MM.1S (cell line): ENCODE measurements around the gene SLC11A1.

ENCODE experiments used
- DNase-seq: peaks from one replicate; pipeline ENCODE4 v3.0.0-alpha.2; 2015
- H2AFZ ChIP-seq: fragments of 300-600 bp; sonication (generic); 2 replicates; pipeline ENCODE4 v1.6.0; 2016; ENCODE audit warnings: antibody characterized with exemption, low read length
- H3F3A ChIP-seq: fragments of 300-600 bp; sonication (generic); 2 replicates; pipeline ENCODE4 v1.6.1; 2016; ENCODE audit warnings: mild to moderate bottlenecking, antibody characterized with exemption, low read length, moderate library complexity, mixed read lengths; ENCODE audit not compliant: insufficient read depth
- H3K27ac ChIP-seq: fragments of 300-600 bp; sonication (generic); 2 replicates; pipeline ENCODE4 v1.5.1; 2016; ENCODE audit warnings: mild to moderate bottlenecking, low read length
- H3K27me3 ChIP-seq: fragments of 300-600 bp; sonication (generic); replicated peaks from 2 replicates; pipeline ENCODE4 v1.6.0; 2016; ENCODE audit warnings: low read length; ENCODE audit not compliant: insufficient read depth
- H3K36me3 ChIP-seq: fragments of 300-600 bp; sonication (generic); replicated peaks from 2 replicates; pipeline ENCODE4 v1.6.1; 2016; ENCODE audit warnings: mild to moderate bottlenecking, low read length, mixed read lengths; ENCODE audit not compliant: insufficient read depth
- H3K4me1 ChIP-seq: fragments of 300-600 bp; sonication (generic); 2 replicates; pipeline ENCODE4 v1.6.1; 2016; ENCODE audit warnings: low read length, mixed read lengths
- H3K4me2 ChIP-seq: fragments of 300-600 bp; sonication (generic); 2 replicates; pipeline ENCODE4 v1.6.0; 2016; ENCODE audit warnings: low read depth, low read length
- H3K4me3 ChIP-seq: fragments of 300-600 bp; sonication (generic); 2 replicates; pipeline ENCODE4 v1.5.1; 2016; ENCODE audit warnings: low read length, mixed read lengths
- H3K79me2 ChIP-seq: fragments of 300-600 bp; sonication (generic); 2 replicates; pipeline ENCODE4 v1.6.1; 2016; ENCODE audit warnings: mixed run types, low read length, mixed read lengths
- H3K9ac ChIP-seq: fragments of 300-600 bp; sonication (generic); 2 replicates; pipeline ENCODE4 v1.6.1; 2016; ENCODE audit warnings: low read length, mixed read lengths
- H3K9me2 ChIP-seq: fragments of 300-600 bp; sonication (generic); replicated peaks from 2 replicates; pipeline ENCODE4 v1.6.1; 2016; ENCODE audit warnings: mild to moderate bottlenecking, low read length, mixed read lengths; ENCODE audit not compliant: insufficient read depth
- H3K9me3 ChIP-seq: fragments of 300-600 bp; sonication (generic); replicated peaks from 2 replicates; pipeline ENCODE4 v1.6.1; 2016; ENCODE audit warnings: mild to moderate bottlenecking, low read length, mixed read lengths; ENCODE audit not compliant: insufficient read depth
- H4K20me1 ChIP-seq: fragments of 300-600 bp; sonication (generic); 2 replicates; pipeline ENCODE4 v1.6.1; 2016; ENCODE audit warnings: mild to moderate bottlenecking, low read length, moderate library complexity, mixed read lengths; ENCODE audit not compliant: insufficient read depth
- EZH2 ChIP-seq: fragments of 300-600 bp; sonication (generic); optimal IDR thresholded peaks from 2 replicates; pipeline ENCODE3; 2017; ENCODE audit warnings: low read depth, mild to moderate bottlenecking, antibody characterized with exemption, low read length, mixed read lengths
- EZH2phosphoT487 ChIP-seq: fragments of 300-600 bp; sonication (generic); IDR thresholded peaks from 2 replicates; pipeline ENCODE4 v1.6.1; 2018; ENCODE audit warnings: antibody characterized with exemption, low read length
- TF ChIP-seq, protein P1 (sequence below): fragments of 300-600 bp; sonication (generic); IDR thresholded peaks from 2 replicates; pipeline ENCODE4 v1.5.1; 2016; ENCODE audit warnings: antibody characterized with exemption, low read length, mixed read lengths

The SLC11A1 gene, protein sequence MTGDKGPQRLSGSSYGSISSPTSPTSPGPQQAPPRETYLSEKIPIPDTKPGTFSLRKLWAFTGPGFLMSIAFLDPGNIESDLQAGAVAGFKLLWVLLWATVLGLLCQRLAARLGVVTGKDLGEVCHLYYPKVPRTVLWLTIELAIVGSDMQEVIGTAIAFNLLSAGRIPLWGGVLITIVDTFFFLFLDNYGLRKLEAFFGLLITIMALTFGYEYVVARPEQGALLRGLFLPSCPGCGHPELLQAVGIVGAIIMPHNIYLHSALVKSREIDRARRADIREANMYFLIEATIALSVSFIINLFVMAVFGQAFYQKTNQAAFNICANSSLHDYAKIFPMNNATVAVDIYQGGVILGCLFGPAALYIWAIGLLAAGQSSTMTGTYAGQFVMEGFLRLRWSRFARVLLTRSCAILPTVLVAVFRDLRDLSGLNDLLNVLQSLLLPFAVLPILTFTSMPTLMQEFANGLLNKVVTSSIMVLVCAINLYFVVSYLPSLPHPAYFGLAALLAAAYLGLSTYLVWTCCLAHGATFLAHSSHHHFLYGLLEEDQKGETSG

DNA sequence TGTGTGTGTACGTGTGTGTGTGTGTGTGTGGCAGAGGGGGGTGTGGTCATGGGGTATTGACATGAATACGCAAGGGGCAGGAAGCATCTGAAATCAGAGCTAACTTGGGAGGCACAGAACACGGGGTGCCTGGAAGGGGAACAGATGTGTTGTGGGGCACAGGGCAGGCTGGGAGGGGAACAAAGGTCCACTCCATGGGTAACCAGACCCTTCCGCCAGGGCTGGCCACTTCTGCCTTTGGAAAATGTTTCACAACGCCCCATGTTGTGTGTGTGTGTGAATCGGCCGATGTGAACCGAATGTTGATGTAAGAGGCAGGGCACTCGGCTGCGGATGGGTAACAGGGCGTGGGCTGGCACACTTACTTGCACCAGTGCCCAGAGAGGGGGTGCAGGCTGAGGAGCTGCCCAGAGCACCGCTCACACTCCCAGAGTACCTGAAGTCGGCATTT is at the start of gene SLC11A1:
SLC11A1 (plus strand) TSS at position 358 of the 451 bp plus-strand sequence. CDS start 96 bp downstream, outside the sequence.
- H2AFZ ChIP-seq = no peak within 1 kb of the TSS
- no peaks in the 10 kb centered on the region for H3K9me3 ChIP-seq
- H4K20me1 ChIP-seq = no peaks in the 10 kb centered on the region
- peaks cover 7% of the 10 kb centered on the region; the same call in 1 of the 2 replicates for H3K27me3 ChIP-seq
- no peak within 1 kb of the TSS for H3K9ac ChIP-seq
- DNase-seq = no peak
- H3K4me3 ChIP-seq = no peak within 1 kb of the TSS
- H3K79me2 ChIP-seq = no peaks in the 10 kb centered on the region
- TF ChIP-seq, protein P1, sequence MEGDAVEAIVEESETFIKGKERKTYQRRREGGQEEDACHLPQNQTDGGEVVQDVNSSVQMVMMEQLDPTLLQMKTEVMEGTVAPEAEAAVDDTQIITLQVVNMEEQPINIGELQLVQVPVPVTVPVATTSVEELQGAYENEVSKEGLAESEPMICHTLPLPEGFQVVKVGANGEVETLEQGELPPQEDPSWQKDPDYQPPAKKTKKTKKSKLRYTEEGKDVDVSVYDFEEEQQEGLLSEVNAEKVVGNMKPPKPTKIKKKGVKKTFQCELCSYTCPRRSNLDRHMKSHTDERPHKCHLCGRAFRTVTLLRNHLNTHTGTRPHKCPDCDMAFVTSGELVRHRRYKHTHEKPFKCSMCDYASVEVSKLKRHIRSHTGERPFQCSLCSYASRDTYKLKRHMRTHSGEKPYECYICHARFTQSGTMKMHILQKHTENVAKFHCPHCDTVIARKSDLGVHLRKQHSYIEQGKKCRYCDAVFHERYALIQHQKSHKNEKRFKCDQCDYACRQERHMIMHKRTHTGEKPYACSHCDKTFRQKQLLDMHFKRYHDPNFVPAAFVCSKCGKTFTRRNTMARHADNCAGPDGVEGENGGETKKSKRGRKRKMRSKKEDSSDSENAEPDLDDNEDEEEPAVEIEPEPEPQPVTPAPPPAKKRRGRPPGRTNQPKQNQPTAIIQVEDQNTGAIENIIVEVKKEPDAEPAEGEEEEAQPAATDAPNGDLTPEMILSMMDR = no peak
- TF ChIP-seq EZH2 (no peak), EZH2phosphoT487 (no peak)
- no peaks in the 10 kb centered on the region for H3K36me3 ChIP-seq
- H3F3A ChIP-seq = no peaks in the 10 kb centered on the region
- no peaks in the 10 kb centered on the region for H3K9me2 ChIP-seq
- no peak within 1 kb of the TSS for H3K4me2 ChIP-seq
- H3K4me1 ChIP-seq = no peaks in the 10 kb centered on the region
- H3K27ac ChIP-seq = no peak within 1 kb of the TSS

DNA sequence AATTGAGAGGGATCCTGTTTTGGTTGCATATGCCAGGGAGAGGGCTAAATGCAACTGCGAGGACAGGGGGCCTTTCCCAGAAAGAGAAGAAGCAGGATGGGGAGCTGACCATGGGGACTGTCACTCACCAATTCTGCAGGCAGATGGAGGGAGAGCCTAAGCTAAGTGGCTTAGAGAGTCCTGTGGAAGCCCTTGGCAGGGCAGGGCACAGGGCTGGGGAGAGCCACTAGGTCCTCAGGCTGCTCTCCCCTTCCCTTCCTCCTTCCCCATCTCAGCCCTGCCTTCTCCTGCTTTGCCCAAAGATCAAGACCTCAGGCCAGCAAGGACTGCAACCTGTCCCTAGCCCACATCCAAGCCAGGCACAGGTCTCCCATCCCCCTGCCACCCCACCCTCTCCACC is 49.8 kb upstream of the SLC11A1 start:
- Histone ChIP-seq H4K20me1 (no peaks in the 10 kb centered on the region), H3K9me2 (no peaks in the 10 kb centered on the region), H3K27me3 (no peaks in the 10 kb centered on the region), H2AFZ (no peak overlapping the region), H3K9me3 (no peaks in the 10 kb centered on the region; the same call in 1 of the 2 replicates), H3K4me1 (0 out of 2 replicates have a peak, but pooled peaks cover 15% of the 10 kb centered on the region), H3K27ac (no peak overlapping the region), H3K9ac (no peak overlapping the region), H3K4me2 (no peak overlapping the region), H3K79me2 (no peaks in the 10 kb centered on the region), H3K36me3 (no peaks in the 10 kb centered on the region), H3K4me3 (no peak overlapping the region), H3F3A (no peaks in the 10 kb centered on the region)
- no peak for TF ChIP-seq EZH2
- TF ChIP-seq, protein P1 = no peak
- TF ChIP-seq EZH2phosphoT487 = no peak
- DNase-seq = no peak

GRCh38 chr2:218332920-218333645 is 49.0 kb upstream of the SLC11A1 start:
- Histone ChIP-seq H3K36me3 (no peaks in the 10 kb centered on the region), H2AFZ (peak overlapping the region; percentile 78), H3F3A (no peaks in the 10 kb centered on the region), H4K20me1 (no peaks in the 10 kb centered on the region), H3K4me2 (peak overlapping the region; percentile 41; the same call in 1 of the 2 replicates), H3K4me1 (0 out of 2 replicates have a peak, but pooled peaks cover 15% of the 10 kb centered on the region), H3K4me3 (no peak overlapping the region), H3K9me3 (no peaks in the 10 kb centered on the region; the same call in 1 of the 2 replicates), H3K79me2 (no peaks in the 10 kb centered on the region), H3K9me2 (no peaks in the 10 kb centered on the region), H3K27ac (no peak overlapping the region), H3K9ac (no peak overlapping the region), H3K27me3 (no peaks in the 10 kb centered on the region)
- no peak for TF ChIP-seq EZH2phosphoT487
- no peak for TF ChIP-seq EZH2
- TF ChIP-seq, protein P1 = no peak
- no peak for DNase-seq
